ENCODE data around the gene TADA2A. TPM values are rescaled to one million over a fixed set of nuclear protein-coding genes. Genes with fewer than 3 reads are reported as not detected.

Gene TADA2A
- total and polyA plus RNA-seq, 4 experiments from 2014 or later = 2.8 to 35.7 (median 20.2) TPM

- POLR2A ChIA-PET (ENCODE audit: partially characterized antibody) = no interaction called here
- peak overlapping the region in 5 of 7 donors; percentile 24 to 74 (median 54) for H3K27ac Mint-ChIP-seq
- peaks cover 50 to 81% of the 10 kb centered on the region in 2 donors for H3K36me3 Mint-ChIP-seq
Measured at GRCh38 chr17:37521821-37522220, 115.1 kb downstream of the TADA2A start.

DNA sequence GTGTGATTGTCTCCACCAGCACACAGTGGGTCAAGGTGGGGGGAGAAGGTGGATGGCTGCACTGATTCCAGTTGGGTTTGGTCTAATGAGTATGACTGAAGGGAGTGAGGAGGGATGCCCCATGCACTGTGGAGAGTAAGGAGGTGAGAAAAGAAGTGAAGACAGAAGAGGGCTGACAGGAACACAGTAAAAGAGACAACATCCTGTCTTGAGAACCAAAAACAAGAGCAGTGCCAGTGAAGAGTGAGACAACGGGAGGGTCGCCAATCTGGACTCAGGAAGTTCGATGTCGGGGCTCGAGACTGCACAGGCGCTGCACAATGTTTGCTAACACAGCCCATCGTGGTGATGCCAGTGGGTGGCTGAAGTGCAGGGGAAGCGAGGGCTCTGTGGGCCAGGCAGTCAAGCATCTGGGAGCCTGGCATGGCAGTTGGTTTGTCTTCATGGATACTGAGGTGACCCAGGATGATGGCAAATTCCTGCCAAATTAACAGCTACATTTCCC, 117.1 kb downstream of the TADA2A start:
- no peaks in the 10 kb centered on the region for H3K27me3 ChIP-seq (ENCODE audit: insufficient read depth, low read length)
- no peak overlapping the region for H3K27ac ChIP-seq (ENCODE audit: low read depth, low read length)
- intact Hi-C loops (cut with micrococcal nuclease) = no loop called here
- Mint-ChIP-seq H3K4me1 (peaks cover 4 to 31% (median 13%) of the 10 kb centered on the region in 4 donors), H3K27me3 (no peaks in the 10 kb centered on the region), H3K4me3 (no peak overlapping the region), H3K36me3 (peaks cover 38 to 77% of the 10 kb centered on the region in 2 donors), H3K27ac (peak overlapping the region in 4 of 7 donors; percentile 5 to 84 (median 38)), H3K9me3 (no peaks in the 10 kb centered on the region)
- peaks cover 5% of the 10 kb centered on the region for H3K4me1 ChIP-seq (ENCODE audit: insufficient read depth, low read length)
- H3K9me3 ChIP-seq (ENCODE audit: control insufficient read depth in 1 of 2, low read length in 2 of 2) = no peaks in the 10 kb centered on the region
- ChIA-PET CTCF (ENCODE audit: partially characterized antibody) (no interaction called here), POLR2A (ENCODE audit: partially characterized antibody) (no interaction called here)
- H3K36me3 ChIP-seq (ENCODE audit: insufficient read depth, low read length) = peaks cover 56% of the 10 kb centered on the region
- no peak for DNase-seq
- no peak overlapping the region for H3K4me3 ChIP-seq (ENCODE audit: low read length in 2 of 2)

More at GRCh38 chr17:37521821-37522220, 115.1 kb downstream of the TADA2A start:
- Mint-ChIP-seq H3K27me3 (no peaks in the 10 kb centered on the region), H3K4me1 (peaks cover 4 to 31% (median 11%) of the 10 kb centered on the region in 4 donors), H3K4me3 (no peak overlapping the region), H3K9me3 (no peaks in the 10 kb centered on the region)
- no peak overlapping the region for H3K27ac ChIP-seq (ENCODE audit: low read depth, low read length)
- H3K4me3 ChIP-seq (ENCODE audit: low read length in 2 of 2) = no peak overlapping the region
- CTCF ChIA-PET (ENCODE audit: partially characterized antibody) = no interaction called here
- no peak for DNase-seq
- H3K36me3 ChIP-seq (ENCODE audit: insufficient read depth, low read length) = peaks cover 69% of the 10 kb centered on the region
- no peaks in the 10 kb centered on the region for H3K9me3 ChIP-seq (ENCODE audit: control insufficient read depth in 1 of 2, low read length in 2 of 2)
- H3K27me3 ChIP-seq (ENCODE audit: insufficient read depth, low read length) = no peaks in the 10 kb centered on the region
- intact Hi-C loops (cut with micrococcal nuclease) = no loop called here
- H3K4me1 ChIP-seq (ENCODE audit: insufficient read depth, low read length) = peaks cover 5% of the 10 kb centered on the region

GRCh38 chr17:37527249-37527851, 120.7 kb downstream of the TADA2A start:
- peaks cover 36 to 78% of the 10 kb centered on the region in 2 donors for H3K36me3 Mint-ChIP-seq
- POLR2A ChIA-PET (ENCODE audit: partially characterized antibody) = interaction anchor here (0.6 kb wide), 2 partner anchors 36 to 82 kb away, joined by 3 read pairs; partner anchors contain the start of gene SYNRG

More at GRCh38 chr17:37527249-37527851, 120.7 kb downstream of the TADA2A start:
- peaks cover 57% of the 10 kb centered on the region for H3K36me3 ChIP-seq (ENCODE audit: insufficient read depth, low read length)
- Mint-ChIP-seq H3K27me3 (no peaks in the 10 kb centered on the region), H3K4me1 (peaks cover 0 to 9% (median 5%) of the 10 kb centered on the region in 4 donors), H3K27ac (peak overlapping the region in 6 of 7 donors; percentile 14 to 81 (median 65)), H3K4me3 (no peak overlapping the region), H3K9me3 (no peaks in the 10 kb centered on the region)
- no peaks in the 10 kb centered on the region for H3K9me3 ChIP-seq (ENCODE audit: control insufficient read depth in 1 of 2, low read length in 2 of 2)
- peak; percentile 25 to 50 (median 38) for DNase-seq
- H3K4me1 ChIP-seq (ENCODE audit: insufficient read depth, low read length) = no peaks in the 10 kb centered on the region
- no peaks in the 10 kb centered on the region for H3K27me3 ChIP-seq (ENCODE audit: insufficient read depth, low read length)
- intact Hi-C loops (cut with micrococcal nuclease) = loop anchor here (1.0 kb wide), 2 partner anchors 82 to 264 kb away; partner anchors contain the start of gene SYNRG
- no peak overlapping the region for H3K4me3 ChIP-seq (ENCODE audit: low read length in 2 of 2)
- CTCF ChIA-PET (ENCODE audit: partially characterized antibody) = interaction anchor here (0.7 to 1.8 kb wide), 7 partner anchors 14 to 265 kb away, joined by 3 to 9 read pairs (median 4); partner anchors contain the start of gene SYNRG
- no peak overlapping the region for H3K27ac ChIP-seq (ENCODE audit: low read depth, low read length)

Other genes starting within 250 kb of the TADA2A start
- gene C17orf78, start 30.9 kb upstream of the TADA2A start, total RNA-seq = not detected
- gene C17orf78, start 30.9 kb upstream of the TADA2A start, polyA plus RNA-seq = not detected
- 10 to 100 TPM; 13.0 to 15.2 TPM for gene ACACA, start 50 bp upstream of the TADA2A start, total RNA-seq
- gene ACACA, start 50 bp upstream of the TADA2A start, polyA plus RNA-seq = 1 to 10 TPM; 4.8 to 7.2 TPM
- 1 to 10 TPM; 6.6 to 7.4 TPM for gene DUSP14, start 83.0 kb downstream of the TADA2A start, total RNA-seq
- gene DUSP14, start 83.0 kb downstream of the TADA2A start, polyA plus RNA-seq = 10 to 100 TPM; 16.3 to 17.6 TPM
- gene SYNRG, start 202.5 kb downstream of the TADA2A start, total RNA-seq = 100 to 1,000 TPM; 135 to 148 TPM
- 10 to 100 TPM; 34.2 to 96.0 TPM for gene SYNRG, start 202.5 kb downstream of the TADA2A start, polyA plus RNA-seq
- 10 to 100 TPM; 25.7 to 26.5 TPM for gene DDX52, start 236.6 kb downstream of the TADA2A start, total RNA-seq
- gene DDX52, start 236.6 kb downstream of the TADA2A start, polyA plus RNA-seq = 10 to 100 TPM; 10.9 to 16.1 TPM

All from CD4-positive, alpha-beta memory T cell (primary cell).